ENCODE data around the gene FRAS1.

GRCh38 chr4:78168029-78168428, 110.9 kb downstream of the FRAS1 start:
- TF ChIP-seq TAF1 (IDR thresholded peaks at IDR 0.05; ENCODE audit: low read depth, low read length), result no peak
- TF ChIP-seq SPI1 (IDR thresholded peaks at IDR 0.05; ENCODE audit: low read depth, low read length), result no peak
- TF ChIP-seq POLR2AphosphoS5 (IDR thresholded peaks at IDR 0.05; ENCODE audit: low read depth, low read length), result no peak
- TF ChIP-seq POLR2A (IDR thresholded peaks at IDR 0.05; ENCODE audit: low read depth, low read length), result no peak

Data from GM12891 (cell line).